Ascending aorta (tissue), 2 donors: ENCODE measurements around the gene NAA20. TPM values are rescaled to one million over a fixed set of nuclear protein-coding genes. Genes with fewer than 3 reads are reported as not detected.
A peak's percentile ranks its signal among the peaks of the same experiment; 100 is the strongest.

Experiments used
- DNase-seq, 2 donors: peaks; one replicate each; pipeline ENCODE4 v3.0.0-alpha.2; 2019; ENCODE audit warnings: low spot score in 2 of 2
- H3K27ac ChIP-seq, 2 donors: fragments of 200-600 bp; sonication (generic); one replicate each; pipeline ENCODE4 v1.5.1; 2016 to 2017; ENCODE audit warnings: mild to moderate bottlenecking in 1 of 2
- H3K27me3 ChIP-seq: fragments of 200-600 bp; sonication (generic); one replicate; pipeline ENCODE4 v1.5.1; 2017
- H3K36me3 ChIP-seq, 2 donors: fragments of 200-600 bp; sonication (generic); one replicate each; pipeline ENCODE4 v1.5.1; 2016
- H3K4me1 ChIP-seq, 2 donors: fragments of 200-600 bp; sonication (generic); one replicate each; pipeline ENCODE4 v1.5.1; 2016 to 2017; ENCODE audit warnings: mild to moderate bottlenecking in 1 of 2
- H3K4me3 ChIP-seq, 2 donors: fragments of 200-600 bp; sonication (generic); one replicate each; pipeline ENCODE4 v1.5.1; 2016 to 2017; ENCODE audit warnings: mild to moderate bottlenecking in 1 of 2
- H3K9me3 ChIP-seq, 2 donors: fragments of 200-600 bp; sonication (generic); one replicate each; pipeline ENCODE4 v1.5.1; 2016
- intact Hi-C: fragments of 100-400 bp; cut with DNase I; formaldehyde crosslinking; loops from one replicate; pipeline ENCODE4 v1.15.1; 2023
- total RNA-seq: library from RNA; depleted of rRNA; stranded (reverse); fragments of >200 nt; gene quantifications from one replicate; pipeline ENCODE4 v1.1.0, GENCODE V29; 2016
- TF ChIP-seq, protein P1 (sequence below), 3 experiments: fragments of 200-600 bp in 2 of 3; fragments of 450-650 bp in 1 of 3; sonication (generic) in 2 of 3; IDR thresholded peaks; one replicate each; pipeline ENCODE4 v1.5.1; 2016 to 2019; ENCODE audit warnings: antibody characterized with exemption in 3 of 3, mild to moderate bottlenecking in 1 of 3, moderate library complexity in 1 of 3

NAA20 gene
- total RNA-seq, 1 donor from 2014 or later = 2.7 TPM

DNA sequence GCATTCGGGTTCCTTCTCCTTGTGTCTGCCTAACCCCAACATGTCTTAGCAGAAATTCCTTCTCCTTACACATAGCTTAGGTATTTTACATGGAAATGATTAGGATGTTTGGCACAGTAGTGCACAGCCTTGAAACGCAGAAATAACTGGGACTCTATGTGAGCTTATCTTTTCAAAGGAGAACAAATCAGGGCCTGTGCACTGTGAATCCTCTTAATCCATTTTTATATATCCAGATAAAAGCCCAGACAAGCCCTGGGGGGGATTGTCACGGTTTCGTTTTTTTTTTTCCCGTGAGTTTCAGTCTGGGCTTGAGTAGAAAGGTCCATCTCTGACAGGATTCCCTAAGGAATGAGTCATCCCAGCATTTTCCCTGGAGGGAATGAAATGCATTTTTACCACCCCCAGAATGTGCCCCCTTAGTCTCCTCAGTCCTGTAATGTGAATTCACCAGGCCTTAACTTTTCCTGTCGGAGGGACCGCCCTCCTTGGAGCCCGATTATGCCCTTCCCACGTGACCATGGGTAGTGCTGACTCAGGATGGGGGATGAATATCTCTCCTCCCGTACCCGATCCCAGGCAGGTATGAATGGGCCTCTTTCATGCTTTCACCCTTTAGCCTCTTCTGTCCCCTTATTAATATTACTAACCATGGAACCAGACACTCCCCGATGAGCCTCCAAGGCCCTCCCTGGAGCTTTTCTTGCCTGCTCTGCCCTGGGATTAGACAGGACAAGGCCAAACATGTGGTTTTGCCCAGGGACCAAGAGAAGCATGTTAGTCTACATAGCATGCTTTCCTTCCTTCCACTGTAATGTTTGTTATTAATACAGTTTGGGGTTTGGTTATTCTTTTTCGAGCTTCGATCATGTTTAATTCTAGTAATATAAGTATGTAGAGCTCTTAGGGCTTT, 23.9 kb upstream of the NAA20 start:
- no peak for DNase-seq
- TF ChIP-seq, protein P1, sequence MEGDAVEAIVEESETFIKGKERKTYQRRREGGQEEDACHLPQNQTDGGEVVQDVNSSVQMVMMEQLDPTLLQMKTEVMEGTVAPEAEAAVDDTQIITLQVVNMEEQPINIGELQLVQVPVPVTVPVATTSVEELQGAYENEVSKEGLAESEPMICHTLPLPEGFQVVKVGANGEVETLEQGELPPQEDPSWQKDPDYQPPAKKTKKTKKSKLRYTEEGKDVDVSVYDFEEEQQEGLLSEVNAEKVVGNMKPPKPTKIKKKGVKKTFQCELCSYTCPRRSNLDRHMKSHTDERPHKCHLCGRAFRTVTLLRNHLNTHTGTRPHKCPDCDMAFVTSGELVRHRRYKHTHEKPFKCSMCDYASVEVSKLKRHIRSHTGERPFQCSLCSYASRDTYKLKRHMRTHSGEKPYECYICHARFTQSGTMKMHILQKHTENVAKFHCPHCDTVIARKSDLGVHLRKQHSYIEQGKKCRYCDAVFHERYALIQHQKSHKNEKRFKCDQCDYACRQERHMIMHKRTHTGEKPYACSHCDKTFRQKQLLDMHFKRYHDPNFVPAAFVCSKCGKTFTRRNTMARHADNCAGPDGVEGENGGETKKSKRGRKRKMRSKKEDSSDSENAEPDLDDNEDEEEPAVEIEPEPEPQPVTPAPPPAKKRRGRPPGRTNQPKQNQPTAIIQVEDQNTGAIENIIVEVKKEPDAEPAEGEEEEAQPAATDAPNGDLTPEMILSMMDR (IDR thresholded peaks at IDR 0.05) = no peak
- intact Hi-C loops = loop anchor here (1.0 to 5.0 kb wide), 2 partner anchors 16 to 106 kb away; no protein-coding TSS in a partner anchor
- peak overlapping the region; percentile 24 to 38 for H3K4me3 ChIP-seq
- no peaks in the 10 kb centered on the region for H3K9me3 ChIP-seq
- peaks cover 19 to 40% of the 10 kb centered on the region in 2 donors for H3K4me1 ChIP-seq
- H3K27me3 ChIP-seq = no peaks in the 10 kb centered on the region
- H3K27ac ChIP-seq = peak overlapping the region; percentile 70 to 80
- peaks cover 13 to 24% of the 10 kb centered on the region in 2 donors for H3K36me3 ChIP-seq

DNA sequence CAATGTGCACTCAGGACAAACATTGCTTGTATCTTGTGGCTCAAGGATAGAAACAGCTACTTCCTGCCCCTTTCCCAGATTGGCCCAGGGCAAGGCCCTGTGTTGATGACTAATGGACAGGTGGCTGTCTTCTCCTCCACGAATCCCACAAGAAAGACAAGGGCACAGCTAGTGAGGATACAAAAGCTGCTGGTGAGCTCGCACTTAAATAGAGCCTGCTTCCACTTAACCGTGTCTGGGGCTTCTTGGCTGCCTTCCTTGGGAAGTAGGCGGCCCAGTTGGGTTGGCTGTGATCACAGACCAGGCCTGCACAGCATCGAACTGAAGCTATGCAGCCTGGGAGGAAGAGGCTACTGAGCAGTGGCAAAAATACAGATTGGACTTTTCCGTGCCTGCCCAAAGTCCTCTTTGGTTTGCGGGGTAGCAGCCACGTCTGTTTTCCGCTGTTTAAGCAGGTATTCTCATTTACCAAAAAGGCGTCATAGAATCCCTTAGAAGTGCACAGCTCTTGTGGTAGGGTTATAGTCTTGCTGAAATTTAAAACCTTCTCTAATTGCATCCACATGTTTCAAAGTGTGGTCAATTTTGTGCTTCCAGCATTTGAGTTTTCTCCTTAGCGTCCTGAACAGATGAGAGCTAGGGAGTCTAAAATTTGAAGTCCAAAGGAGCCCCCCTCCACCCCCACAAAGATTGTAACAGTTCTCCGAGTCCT, 23.0 kb upstream of the NAA20 start:
- Histone ChIP-seq H3K27ac (peak overlapping the region; percentile 70 to 80), H3K36me3 (peaks cover 13 to 32% of the 10 kb centered on the region in 2 donors), H3K27me3 (no peaks in the 10 kb centered on the region), H3K4me1 (peaks cover 19 to 40% of the 10 kb centered on the region in 2 donors), H3K4me3 (peak overlapping the region in 1 of 2 donors; percentile 38), H3K9me3 (no peaks in the 10 kb centered on the region)
- TF ChIP-seq, protein P1 (IDR thresholded peaks at IDR 0.05) = no peak
- intact Hi-C loops = loop anchor here (1.0 to 5.0 kb wide), 4 partner anchors 17 to 305 kb away; no protein-coding TSS in a partner anchor
- DNase-seq = no peak

DNA sequence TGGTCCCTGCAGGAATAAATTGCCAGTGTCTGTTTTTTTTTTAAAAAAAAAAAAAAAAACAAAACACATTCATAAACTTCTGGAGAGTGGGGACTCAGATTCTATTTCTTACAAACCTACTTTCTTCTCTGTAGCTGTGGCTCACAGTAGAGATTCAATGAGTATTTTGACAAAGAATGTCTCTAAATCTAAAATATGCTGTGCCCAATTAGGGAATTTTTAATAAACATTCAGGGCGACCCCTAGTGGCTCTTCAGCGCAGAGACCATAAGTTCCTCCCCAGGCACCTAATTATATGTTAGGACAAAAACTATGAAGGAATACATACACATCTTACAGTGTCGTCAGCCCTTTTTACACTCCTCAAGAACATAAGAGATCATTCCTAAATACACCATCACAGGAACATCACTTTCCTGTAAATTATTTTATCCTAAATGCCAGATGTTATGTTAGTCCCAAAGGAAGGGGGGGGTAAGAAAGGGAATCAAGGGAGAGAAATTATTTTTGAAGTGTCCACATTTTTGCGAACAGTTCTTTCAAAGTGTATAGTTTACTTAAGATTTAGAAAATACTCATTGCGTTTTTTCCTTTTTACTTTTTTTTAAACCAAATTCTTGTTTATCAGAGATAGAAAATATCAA, 21.8 kb upstream of the NAA20 start:
- intact Hi-C loops = loop anchor here (1.0 to 2.0 kb wide), 3 partner anchors 51 to 307 kb away; no protein-coding TSS in a partner anchor
- Histone ChIP-seq H3K4me1 (peaks cover 19 to 40% of the 10 kb centered on the region in 2 donors), H3K27ac (peak overlapping the region; percentile 70 to 80), H3K36me3 (peaks cover 13 to 31% of the 10 kb centered on the region in 2 donors), H3K27me3 (no peaks in the 10 kb centered on the region), H3K9me3 (no peaks in the 10 kb centered on the region), H3K4me3 (no peak overlapping the region)
- TF ChIP-seq, protein P1 (IDR thresholded peaks at IDR 0.05) = peak; percentile 75 to 80 (median 78)
- DNase-seq = no peak

DNA sequence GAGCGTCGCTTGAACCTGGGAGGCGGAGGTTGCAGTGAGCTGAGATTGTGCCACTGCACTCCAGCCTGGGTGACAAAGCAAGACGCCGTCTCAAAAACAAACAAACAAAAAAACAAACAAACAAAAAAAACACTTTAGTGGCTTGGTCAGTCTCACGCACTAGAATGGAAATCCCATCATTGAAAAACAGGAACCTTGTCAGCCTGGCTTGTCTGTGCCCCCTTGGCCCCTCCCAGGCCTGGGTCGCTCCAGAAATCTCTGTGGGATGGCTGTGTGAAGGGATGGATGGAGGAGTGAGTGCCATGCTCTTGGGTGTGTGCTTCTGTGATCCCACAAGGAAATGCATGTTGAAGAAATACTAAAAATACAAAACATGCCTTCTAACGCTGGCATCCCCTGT, 20.9 kb upstream of the NAA20 start:
- DNase-seq = no peak
- peak overlapping the region; percentile 51 to 60 for H3K27ac ChIP-seq
- TF ChIP-seq, protein P1 (IDR thresholded peaks at IDR 0.05) = no peak
- H3K4me1 ChIP-seq = peaks cover 19 to 40% of the 10 kb centered on the region in 2 donors
- no peaks in the 10 kb centered on the region for H3K9me3 ChIP-seq
- H3K4me3 ChIP-seq = no peak overlapping the region
- H3K36me3 ChIP-seq = peaks cover 21 to 36% of the 10 kb centered on the region in 2 donors
- intact Hi-C loops = no loop called here
- H3K27me3 ChIP-seq = no peaks in the 10 kb centered on the region

DNA sequence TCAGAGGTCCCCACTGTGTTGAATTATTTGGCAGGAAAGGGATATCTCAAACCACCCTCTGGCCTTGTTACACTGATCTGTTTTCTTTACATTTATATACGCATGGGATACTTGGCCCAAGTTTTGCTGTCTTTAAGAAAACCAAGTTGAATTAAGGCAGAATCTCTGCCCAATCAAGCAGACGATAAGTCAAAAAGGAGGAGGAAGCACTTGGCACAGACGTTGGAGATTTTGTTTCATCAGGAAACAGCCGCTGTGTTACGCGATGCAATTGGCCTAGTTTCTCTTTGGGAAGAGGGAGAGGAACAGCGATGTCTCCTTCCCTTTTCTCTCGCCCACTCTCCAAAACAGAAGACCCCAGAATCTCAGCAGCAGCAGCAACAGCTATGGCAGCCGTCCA, 20.2 kb upstream of the NAA20 start:
- Histone ChIP-seq H3K4me1 (peaks cover 19 to 37% of the 10 kb centered on the region in 2 donors), H3K9me3 (no peaks in the 10 kb centered on the region), H3K4me3 (no peak overlapping the region), H3K27ac (peak overlapping the region; percentile 51 to 60), H3K36me3 (peaks cover 21 to 36% of the 10 kb centered on the region in 2 donors), H3K27me3 (no peaks in the 10 kb centered on the region)
- DNase-seq = no peak
- TF ChIP-seq, protein P1 (IDR thresholded peaks at IDR 0.05) = no peak
- intact Hi-C loops = no loop called here
